HG03460 (cell line): ENCODE data around the gene MYBPC2.
"Not testable (repeated sequence)": the region's sequence is repeated elsewhere in the genome, so short reads cannot be mapped to it uniquely, and the experiment has no call there.

Experiments
- ATAC-seq: cut with Tn5 transposase; IDR thresholded peaks from one replicate; pipeline ENCODE4 v1.9.1; 2021; ENCODE audit not compliant: unreplicated experiment

MYBPC2 gene

DNA sequence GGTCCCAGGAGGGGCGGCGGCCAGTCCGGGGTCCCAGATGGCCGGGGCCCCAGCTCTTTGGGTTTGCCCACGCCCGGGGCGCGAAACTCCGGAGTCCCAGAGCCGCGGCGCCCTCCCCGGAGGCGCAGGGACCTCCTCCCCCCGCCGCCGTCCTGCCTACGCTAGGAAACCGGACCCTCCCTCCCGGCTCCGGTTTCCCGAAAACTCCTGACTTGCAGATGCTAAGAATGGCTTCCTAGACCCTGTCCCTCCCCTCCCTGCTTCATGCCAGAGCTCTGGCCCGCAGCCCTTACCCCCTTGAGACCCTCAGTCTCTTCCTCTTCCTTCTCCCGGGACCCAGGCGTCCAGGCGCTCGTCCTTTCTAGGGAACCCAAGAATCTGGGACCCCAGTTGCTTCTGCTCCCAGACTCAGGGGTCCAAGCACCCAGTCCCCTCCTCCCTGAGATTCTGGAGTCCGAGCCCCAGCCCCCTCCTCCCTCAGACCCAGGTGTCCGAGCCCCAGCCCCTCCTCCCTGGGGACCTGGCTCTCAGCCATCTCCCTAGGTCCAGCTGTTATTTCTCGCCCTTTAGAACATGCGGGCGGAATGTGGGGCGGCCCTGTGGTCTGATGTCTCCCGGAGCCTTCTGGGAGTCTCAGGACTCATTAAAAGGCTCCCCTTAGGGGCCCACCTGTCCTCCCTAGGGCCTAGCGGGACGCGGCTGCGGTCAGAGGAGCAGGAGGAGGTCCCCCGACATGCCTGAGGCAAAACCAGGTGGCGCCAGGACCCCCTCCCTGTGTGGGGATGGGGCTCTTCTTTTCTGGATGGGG is at the start of gene MYBPC2:
TSS of gene MYBPC2 (plus strand) at position 672 of the 808 bp plus-strand sequence. CDS start at position 734, 62 bp downstream.
- no peak for ATAC-seq

DNA sequence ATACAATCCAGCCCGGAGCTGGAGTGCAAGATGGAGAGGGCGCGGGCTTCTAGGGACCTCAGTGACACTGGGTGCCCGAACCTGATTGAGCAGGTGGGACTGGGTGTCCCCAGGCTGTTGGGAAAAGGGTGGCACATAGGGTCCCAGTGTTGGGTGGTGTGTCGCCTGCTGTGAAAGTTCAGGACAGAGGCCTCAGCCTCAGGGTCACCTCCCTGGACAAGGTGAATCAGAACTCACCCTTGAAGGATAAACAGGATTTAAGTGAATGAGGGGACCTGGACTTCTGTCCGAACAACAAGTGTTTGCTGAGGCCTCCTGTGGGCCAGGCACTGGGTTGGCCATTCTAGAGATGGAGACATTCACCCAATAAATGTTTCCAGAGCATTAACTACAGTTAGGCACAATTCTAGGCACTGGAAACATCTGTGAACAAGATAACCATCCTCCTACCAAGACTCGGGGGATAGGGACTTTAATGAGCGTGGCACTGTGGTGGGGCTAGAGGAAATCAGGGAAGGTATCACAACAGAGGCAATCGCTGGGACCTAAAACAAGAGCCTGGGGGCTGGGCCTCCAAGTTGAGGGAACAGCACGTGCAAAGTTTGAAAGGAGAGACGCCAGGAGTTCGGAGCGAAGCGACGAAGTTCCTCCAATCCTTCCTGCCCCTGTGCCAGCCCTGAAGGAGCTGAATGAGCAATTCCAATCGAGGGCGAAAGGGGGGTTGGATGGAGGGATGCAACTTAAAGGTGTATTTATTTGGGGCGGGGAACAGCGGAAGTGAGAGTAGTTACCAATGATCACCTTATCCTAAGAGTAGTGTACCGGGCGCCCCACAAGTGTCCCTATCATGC is 49.5 kb upstream of the MYBPC2 start:
- ATAC-seq = no peak

DNA sequence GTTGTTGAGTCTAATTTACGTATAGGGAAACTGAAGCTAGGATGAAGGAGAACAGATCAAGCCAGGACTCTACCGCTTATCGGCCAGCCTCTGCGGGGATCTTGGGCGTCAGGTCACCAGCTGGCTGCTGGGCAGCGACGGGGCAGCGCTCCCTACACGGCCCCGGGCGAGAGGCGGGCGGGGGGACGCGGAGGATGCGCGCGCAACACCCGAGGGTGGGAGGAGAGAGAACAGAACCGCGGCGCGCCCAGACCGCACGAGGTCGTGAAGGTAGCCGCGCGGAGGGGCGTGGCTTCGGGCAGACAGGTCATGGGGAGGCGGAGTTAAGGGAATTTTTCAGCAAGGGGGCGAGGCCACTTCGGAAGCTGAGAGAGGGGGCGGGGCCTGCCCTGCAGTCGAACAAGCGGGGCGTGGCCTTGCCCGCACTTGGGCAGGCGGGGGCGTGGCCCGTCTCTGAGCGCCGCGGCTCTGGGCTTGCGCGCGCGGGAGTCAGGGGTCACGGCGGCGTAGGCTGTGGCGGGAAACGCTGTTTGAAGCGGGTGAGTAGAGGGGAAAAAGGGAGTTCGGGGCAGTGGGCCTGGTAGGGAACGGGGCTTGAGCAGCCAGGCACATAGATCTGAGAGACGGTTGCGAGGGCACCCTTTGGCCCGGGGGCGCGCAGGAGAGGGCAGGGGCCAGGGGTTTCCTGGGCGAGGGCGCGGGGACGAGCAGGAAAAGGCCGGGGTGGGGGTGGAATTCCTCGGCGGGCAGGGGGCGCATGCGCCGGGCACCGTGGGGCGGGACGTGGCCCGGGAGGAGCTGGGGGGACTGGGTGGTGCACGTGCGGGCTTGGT is 48.6 kb upstream of the MYBPC2 start, which contains the start of gene POLD1:
TSS of gene POLD1 (plus strand) at position 496 of the 833 bp plus-strand sequence. CDS start 14,505 bp downstream, outside the sequence.
- ATAC-seq = peak; percentile 82

- no peak for ATAC-seq
Measured at GRCh38 chr19:50384685-50385535, 47.8 kb upstream of the MYBPC2 start.

- ATAC-seq = no peak
Measured at GRCh38 chr19:50387176-50387867, 45.4 kb upstream of the MYBPC2 start.

DNA sequence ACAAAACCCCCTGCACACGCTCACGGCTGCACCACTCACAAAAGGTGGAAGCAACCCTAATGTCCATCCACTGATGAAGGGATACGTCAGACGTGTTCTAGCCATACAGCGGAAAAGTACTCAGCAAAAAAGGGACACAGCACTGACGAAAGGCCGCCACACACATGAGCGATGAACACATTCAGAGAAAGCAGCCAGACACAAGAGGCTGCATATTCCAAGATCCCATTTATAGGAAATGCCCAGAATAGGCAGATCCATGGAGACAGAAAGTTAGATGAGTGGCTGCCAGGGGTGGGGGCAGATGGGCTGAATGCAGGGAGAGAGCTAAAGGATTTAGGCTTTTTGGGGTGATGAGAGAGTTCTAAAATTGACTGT is 44.8 kb upstream of the MYBPC2 start:
- no peak for ATAC-seq

DNA sequence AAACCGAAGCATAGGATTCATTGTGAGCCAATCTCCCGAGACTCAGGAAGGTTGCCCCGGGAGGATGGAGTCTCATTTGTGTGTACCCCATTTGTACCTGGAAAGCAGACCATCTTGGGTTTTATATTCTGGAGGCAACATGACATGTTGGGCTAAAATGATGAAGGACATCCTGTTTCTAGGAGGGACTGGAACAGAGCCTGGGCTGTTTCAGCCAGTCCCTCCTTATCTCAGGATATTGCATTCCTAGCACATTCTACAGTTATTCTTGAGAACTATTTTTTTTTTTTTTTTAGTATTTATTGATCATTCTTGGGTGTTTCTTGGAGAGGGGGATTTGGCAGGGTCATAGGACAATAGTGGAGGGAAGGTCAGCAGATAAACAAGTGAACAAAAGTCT is 42.4 kb upstream of the MYBPC2 start:
- not testable (repeated sequence) for ATAC-seq

GRCh38 chr19:50390952-50391351 is 41.7 kb upstream of the MYBPC2 start:
- ATAC-seq = not testable (repeated sequence)

DNA sequence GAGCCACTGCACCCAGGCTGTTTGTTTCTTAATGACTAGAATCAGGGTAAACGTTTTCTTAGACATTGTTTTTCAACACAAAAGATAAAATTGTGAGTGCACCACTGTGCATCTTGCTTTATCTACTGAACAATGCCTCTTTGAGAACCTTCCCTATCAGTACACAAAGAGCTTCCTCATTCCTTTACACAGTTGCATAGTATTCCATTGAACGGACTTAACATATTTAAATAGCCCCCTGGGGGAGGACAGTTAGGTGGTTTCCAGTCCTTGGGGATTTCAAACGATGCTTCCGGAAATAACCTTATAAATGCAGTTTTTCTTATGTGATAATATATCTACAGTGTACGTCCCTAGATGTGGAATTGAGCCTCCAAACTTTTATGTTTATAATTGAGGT is 39.9 kb upstream of the MYBPC2 start:
- ATAC-seq = no peak

- no peak for ATAC-seq
Measured at GRCh38 chr19:50393589-50393988, 39.1 kb upstream of the MYBPC2 start.

DNA sequence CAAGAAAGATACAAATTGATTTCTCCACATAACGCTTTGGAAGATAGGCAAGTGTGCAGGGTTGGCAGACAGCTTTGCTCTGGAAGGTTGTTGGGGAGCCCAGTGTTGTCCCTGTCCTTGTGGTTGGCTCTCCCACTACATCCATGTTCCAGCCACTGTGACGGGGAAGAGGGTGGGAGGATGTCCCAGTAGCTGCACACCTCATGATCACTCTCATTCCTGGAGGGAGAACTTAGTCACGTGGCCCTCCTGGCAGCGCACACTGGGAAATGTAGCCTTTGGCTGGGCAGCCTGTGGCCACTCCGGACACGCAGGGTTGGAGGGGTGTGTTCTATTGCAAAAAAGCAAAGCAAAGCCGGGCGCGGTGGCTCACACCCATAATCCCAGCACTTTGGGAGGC is 38.7 kb upstream of the MYBPC2 start:
- no peak for ATAC-seq

GRCh38 chr19:50398675-50399367 is 33.9 kb upstream of the MYBPC2 start:
- no peak for ATAC-seq

GRCh38 chr19:50399368-50399745 is 33.3 kb upstream of the MYBPC2 start:
- ATAC-seq = no peak

- no peak for ATAC-seq
Measured at GRCh38 chr19:50401605-50402450, 30.9 kb upstream of the MYBPC2 start.

- ATAC-seq = no peak
Measured at GRCh38 chr19:50402544-50403301, 30.0 kb upstream of the MYBPC2 start.

DNA sequence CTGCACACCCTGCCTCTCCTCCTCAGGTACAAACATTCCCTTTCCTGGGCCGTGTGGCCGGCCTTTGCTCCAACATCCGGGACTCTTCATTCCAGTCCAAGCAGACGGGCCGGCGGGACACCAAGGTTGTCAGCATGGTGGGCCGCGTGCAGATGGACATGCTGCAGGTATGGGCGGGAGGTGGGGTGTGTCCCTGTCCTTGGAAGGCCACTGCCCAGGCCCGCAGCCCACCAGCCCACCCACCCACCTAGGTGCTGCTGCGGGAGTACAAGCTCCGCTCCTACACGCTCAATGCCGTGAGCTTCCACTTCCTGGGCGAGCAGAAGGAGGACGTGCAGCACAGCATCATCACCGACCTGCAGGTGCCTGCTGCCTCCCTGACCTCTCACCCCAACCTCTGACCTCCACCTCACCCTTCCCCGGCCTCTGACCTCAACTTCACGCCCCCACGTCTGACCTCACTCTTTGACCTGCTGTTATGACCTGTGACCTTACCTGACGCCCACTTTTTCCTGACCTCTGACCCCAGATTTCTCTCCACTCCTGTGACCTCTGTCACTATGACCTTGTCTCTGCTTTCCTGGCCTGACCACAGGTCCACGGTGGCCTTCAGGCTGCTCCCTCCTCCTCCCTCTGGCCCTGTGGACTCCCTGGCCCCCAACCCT is 26.4 kb upstream of the MYBPC2 start:
- no peak for ATAC-seq

DNA sequence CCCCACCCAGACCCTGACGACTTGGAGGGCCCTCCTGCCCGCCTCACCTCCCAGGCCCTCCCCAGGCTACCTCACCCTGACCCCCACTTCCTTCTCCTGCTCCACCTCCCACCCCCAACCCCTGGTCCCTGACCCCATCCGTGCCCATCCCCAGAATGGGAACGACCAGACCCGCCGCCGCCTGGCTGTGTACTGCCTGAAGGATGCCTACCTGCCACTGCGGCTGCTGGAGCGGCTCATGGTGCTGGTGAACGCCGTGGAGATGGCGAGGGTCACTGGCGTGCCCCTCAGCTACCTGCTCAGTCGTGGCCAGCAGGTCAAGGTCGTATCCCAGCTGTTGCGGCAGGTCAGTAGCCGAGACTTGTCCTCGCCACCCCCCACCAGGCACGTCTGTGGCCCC is 25.9 kb upstream of the MYBPC2 start:
- ATAC-seq = no peak
